Raji (cell line): Measurements from ENCODE around the gene MROH7.

Experiments
- POLR2A ChIP-seq: IDR thresholded peaks from 2 replicates; pipeline ENCODE4 v1.6.1; 2011; ENCODE audit warnings: low read depth, low read length, control low read depth; ENCODE audit not compliant: insufficient read depth

Gene MROH7

GRCh38 chr1:54716299-54717047 lies 74.9 kb downstream of the MROH7 start:
- TF ChIP-seq POLR2A, result no peak

- TF ChIP-seq POLR2A, result no peak
Measured at GRCh38 chr1:54721719-54722118, 80.1 kb downstream of the MROH7 start.

- TF ChIP-seq POLR2A, result no peak
Measured at GRCh38 chr1:54723985-54724384, 82.4 kb downstream of the MROH7 start.

GRCh38 chr1:54724771-54725170 lies 83.2 kb downstream of the MROH7 start:
- no peak for TF ChIP-seq POLR2A

- TF ChIP-seq POLR2A, result no peak
Measured at GRCh38 chr1:54728027-54728426, 86.4 kb downstream of the MROH7 start.

- no peak for TF ChIP-seq POLR2A
Measured at GRCh38 chr1:54736685-54737084, 95.1 kb downstream of the MROH7 start.

GRCh38 chr1:54738244-54738643 lies 96.7 kb downstream of the MROH7 start:
- no peak for TF ChIP-seq POLR2A

GRCh38 chr1:54741531-54741930 lies 99.9 kb downstream of the MROH7 start:
- TF ChIP-seq POLR2A, result no peak

GRCh38 chr1:54742282-54742681 lies 100.7 kb downstream of the MROH7 start:
- TF ChIP-seq POLR2A, result no peak

- TF ChIP-seq POLR2A, result no peak
Measured at GRCh38 chr1:54743416-54744226, 102.0 kb downstream of the MROH7 start.

GRCh38 chr1:54744696-54745095 lies 103.1 kb downstream of the MROH7 start:
- no peak for TF ChIP-seq POLR2A

- TF ChIP-seq POLR2A, result no peak
Measured at GRCh38 chr1:54745274-54745673, 103.7 kb downstream of the MROH7 start.

- no peak for TF ChIP-seq POLR2A
Measured at GRCh38 chr1:54745864-54746263, 104.3 kb downstream of the MROH7 start.

GRCh38 chr1:54748094-54748835 lies 106.7 kb downstream of the MROH7 start:
- no peak for TF ChIP-seq POLR2A

- no peak for TF ChIP-seq POLR2A
Measured at GRCh38 chr1:54750596-54750995, 109.0 kb downstream of the MROH7 start.

GRCh38 chr1:54751426-54751825 lies 109.8 kb downstream of the MROH7 start:
- no peak for TF ChIP-seq POLR2A

- no peak for TF ChIP-seq POLR2A
Measured at GRCh38 chr1:54754045-54754444, 112.5 kb downstream of the MROH7 start.
